Measurements from ENCODE around the gene NTNG1. TPM values are rescaled to one million over a fixed set of nuclear protein-coding genes. Genes with fewer than 3 reads are reported as not detected.

The NTNG1 gene
- total RNA-seq, 1 donor from 2014 or later, result 25.8 TPM

- TF ChIP-seq, protein P1, sequence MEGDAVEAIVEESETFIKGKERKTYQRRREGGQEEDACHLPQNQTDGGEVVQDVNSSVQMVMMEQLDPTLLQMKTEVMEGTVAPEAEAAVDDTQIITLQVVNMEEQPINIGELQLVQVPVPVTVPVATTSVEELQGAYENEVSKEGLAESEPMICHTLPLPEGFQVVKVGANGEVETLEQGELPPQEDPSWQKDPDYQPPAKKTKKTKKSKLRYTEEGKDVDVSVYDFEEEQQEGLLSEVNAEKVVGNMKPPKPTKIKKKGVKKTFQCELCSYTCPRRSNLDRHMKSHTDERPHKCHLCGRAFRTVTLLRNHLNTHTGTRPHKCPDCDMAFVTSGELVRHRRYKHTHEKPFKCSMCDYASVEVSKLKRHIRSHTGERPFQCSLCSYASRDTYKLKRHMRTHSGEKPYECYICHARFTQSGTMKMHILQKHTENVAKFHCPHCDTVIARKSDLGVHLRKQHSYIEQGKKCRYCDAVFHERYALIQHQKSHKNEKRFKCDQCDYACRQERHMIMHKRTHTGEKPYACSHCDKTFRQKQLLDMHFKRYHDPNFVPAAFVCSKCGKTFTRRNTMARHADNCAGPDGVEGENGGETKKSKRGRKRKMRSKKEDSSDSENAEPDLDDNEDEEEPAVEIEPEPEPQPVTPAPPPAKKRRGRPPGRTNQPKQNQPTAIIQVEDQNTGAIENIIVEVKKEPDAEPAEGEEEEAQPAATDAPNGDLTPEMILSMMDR (conservative IDR thresholded peaks at IDR 0.05; ENCODE audit: low read depth, low read length), result no peak
These were observed 390.4 kb downstream of the NTNG1 start for GRCh38 chr1:107531065-107531908.

GRCh38 chr1:107532318-107532717 lies 391.5 kb downstream of the NTNG1 start:
- H3K4me3 ChIP-seq (ENCODE audit: low read depth, low read length), result no peak overlapping the region
- TF ChIP-seq, protein P1 (conservative IDR thresholded peaks at IDR 0.05; ENCODE audit: low read depth, low read length), result no peak
- DNase-seq (ENCODE audit: low read depth), result no peak

More at GRCh38 chr1:107531065-107531908, 390.4 kb downstream of the NTNG1 start:
- no peak overlapping the region for H3K4me3 ChIP-seq (ENCODE audit: low read depth, low read length)
- DNase-seq (ENCODE audit: low read depth), result no peak

Other genes starting within 250 kb of the NTNG1 start
- gene PRMT6, start 84.4 kb upstream of the NTNG1 start, total RNA-seq, result 25.0 and 34.9 TPM in 2 replicates

Data from epithelial cell of proximal tubule (primary cell).